ENCODE results near the gene POLDIP3. TPM values are rescaled to one million over a fixed set of nuclear protein-coding genes. Genes with fewer than 3 reads are reported as not detected.
"Not testable (repeated sequence)": the region's sequence is repeated elsewhere in the genome, so short reads cannot be mapped to it uniquely, and the experiment has no call there.

POLDIP3 gene

GRCh38 chr22:42537199-42537831 is 77.4 kb downstream of the POLDIP3 start:
- H3K27ac ChIP-seq (ENCODE audit: low read depth, low read length); H3K23ac ChIP-seq (ENCODE audit: low read length): not testable (repeated sequence)

GRCh38 chr22:42536634-42537033 is 78.0 kb downstream of the POLDIP3 start:
- H3K56ac ChIP-seq (ENCODE audit: low read length); H4K5ac ChIP-seq (ENCODE audit: low read length); H3K4me3 ChIP-seq (ENCODE audit: low read length); H3K36me3 ChIP-seq (ENCODE audit: control insufficient read depth, insufficient read depth, low read length); H3K4me1 ChIP-seq (ENCODE audit: control insufficient read depth, low read depth, low read length); H3K23ac ChIP-seq (ENCODE audit: low read length); H3K4ac ChIP-seq (ENCODE audit: low read depth, low read length); H3K9ac ChIP-seq (ENCODE audit: low read length); H3K27me3 ChIP-seq (ENCODE audit: insufficient read depth, low read length, poor library complexity); H2BK120ac ChIP-seq (ENCODE audit: low read depth, low read length); H3K18ac ChIP-seq (ENCODE audit: low read length); H3K79me2 ChIP-seq (ENCODE audit: control insufficient read depth, insufficient read depth, low read length); H2BK5ac ChIP-seq (ENCODE audit: low read length); H4K8ac ChIP-seq (ENCODE audit: low read depth, low read length); H2BK15ac ChIP-seq (replicated peaks; ENCODE audit: low read depth); H3K79me1 ChIP-seq (ENCODE audit: low read length); DNase-seq; H3K4me2 ChIP-seq (ENCODE audit: low read length); H3K27ac ChIP-seq (ENCODE audit: low read depth, low read length); H2AK5ac ChIP-seq (ENCODE audit: low read length): not testable (repeated sequence)
- no CpG with 5 or more reads among the region's 18 CpGs for WGBS (ENCODE audit: extremely low coverage, insufficient coverage, low lambda C conversion rate)

More at GRCh38 chr22:42537199-42537831, 77.4 kb downstream of the POLDIP3 start:
- not testable (repeated sequence) for H3K4me2 ChIP-seq (ENCODE audit: low read length); H3K9ac ChIP-seq (ENCODE audit: low read length); H3K27me3 ChIP-seq (ENCODE audit: insufficient read depth, low read length, poor library complexity); DNase-seq; H3K56ac ChIP-seq (ENCODE audit: low read length); H3K18ac ChIP-seq (ENCODE audit: low read length); H3K4me3 ChIP-seq (ENCODE audit: low read length); H2AK5ac ChIP-seq (ENCODE audit: low read length); H2BK15ac ChIP-seq (replicated peaks; ENCODE audit: low read depth); H2BK120ac ChIP-seq (ENCODE audit: low read depth, low read length); H4K8ac ChIP-seq (ENCODE audit: low read depth, low read length); H4K5ac ChIP-seq (ENCODE audit: low read length); H3K79me1 ChIP-seq (ENCODE audit: low read length); H3K79me2 ChIP-seq (ENCODE audit: control insufficient read depth, insufficient read depth, low read length); H2BK5ac ChIP-seq (ENCODE audit: low read length); H3K4me1 ChIP-seq (ENCODE audit: control insufficient read depth, low read depth, low read length); H3K4ac ChIP-seq (ENCODE audit: low read depth, low read length); H3K36me3 ChIP-seq (ENCODE audit: control insufficient read depth, insufficient read depth, low read length)
- no CpG with 5 or more reads among the region's 14 CpGs for WGBS (ENCODE audit: extremely low coverage, insufficient coverage, low lambda C conversion rate)

- H3K4ac ChIP-seq (ENCODE audit: low read depth, low read length) = no peak overlapping the region
- H3K4me1 ChIP-seq (ENCODE audit: control insufficient read depth, low read depth, low read length) = no peaks in the 10 kb centered on the region
- no peak overlapping the region for H2AK5ac ChIP-seq (ENCODE audit: low read length)
- no peak overlapping the region for H4K8ac ChIP-seq (ENCODE audit: low read depth, low read length)
- H2BK120ac ChIP-seq (ENCODE audit: low read depth, low read length) = no peak overlapping the region
- no peak overlapping the region for H3K4me2 ChIP-seq (ENCODE audit: low read length)
- no peak overlapping the region for H3K23ac ChIP-seq (ENCODE audit: low read length)
- H4K5ac ChIP-seq (ENCODE audit: low read length) = no peak overlapping the region
- H3K9ac ChIP-seq (ENCODE audit: low read length) = no peak overlapping the region
- no peak overlapping the region for H3K18ac ChIP-seq (ENCODE audit: low read length)
- H3K79me1 ChIP-seq (ENCODE audit: low read length) = no peaks in the 10 kb centered on the region
- H3K4me3 ChIP-seq (ENCODE audit: low read length) = no peak overlapping the region
- H2BK5ac ChIP-seq (ENCODE audit: low read length) = no peak overlapping the region
- no peak for DNase-seq
- no peak overlapping the region for H3K27ac ChIP-seq (ENCODE audit: low read depth, low read length)
- WGBS (ENCODE audit: extremely low coverage, insufficient coverage, low lambda C conversion rate) = no CpG with 5 or more reads among the region's 7 CpGs
- no peak overlapping the region for H2BK15ac ChIP-seq (replicated peaks; ENCODE audit: low read depth)
- H3K27me3 ChIP-seq (ENCODE audit: insufficient read depth, low read length, poor library complexity) = no peaks in the 10 kb centered on the region
- no peaks in the 10 kb centered on the region for H3K79me2 ChIP-seq (ENCODE audit: control insufficient read depth, insufficient read depth, low read length)
- H3K36me3 ChIP-seq (ENCODE audit: control insufficient read depth, insufficient read depth, low read length) = no peaks in the 10 kb centered on the region
- no peak overlapping the region for H3K56ac ChIP-seq (ENCODE audit: low read length)
Measured at GRCh38 chr22:42536166-42536565, 78.5 kb downstream of the POLDIP3 start.

GRCh38 chr22:42535082-42535731 is 79.5 kb downstream of the POLDIP3 start:
- not testable (repeated sequence) for H3K79me1 ChIP-seq (ENCODE audit: low read length); H3K36me3 ChIP-seq (ENCODE audit: control insufficient read depth, insufficient read depth, low read length); H3K4me1 ChIP-seq (ENCODE audit: control insufficient read depth, low read depth, low read length); H3K56ac ChIP-seq (ENCODE audit: low read length); H3K27me3 ChIP-seq (ENCODE audit: insufficient read depth, low read length, poor library complexity); H2BK120ac ChIP-seq (ENCODE audit: low read depth, low read length); H3K79me2 ChIP-seq (ENCODE audit: control insufficient read depth, insufficient read depth, low read length); H3K4me2 ChIP-seq (ENCODE audit: low read length); H3K9ac ChIP-seq (ENCODE audit: low read length); H2BK5ac ChIP-seq (ENCODE audit: low read length); H3K27ac ChIP-seq (ENCODE audit: low read depth, low read length); H2AK5ac ChIP-seq (ENCODE audit: low read length); DNase-seq; H3K23ac ChIP-seq (ENCODE audit: low read length); H4K5ac ChIP-seq (ENCODE audit: low read length); H2BK15ac ChIP-seq (replicated peaks; ENCODE audit: low read depth); H4K8ac ChIP-seq (ENCODE audit: low read depth, low read length); H3K4ac ChIP-seq (ENCODE audit: low read depth, low read length); H3K18ac ChIP-seq (ENCODE audit: low read length); H3K4me3 ChIP-seq (ENCODE audit: low read length)
- no CpG with 5 or more reads among the region's 14 CpGs for WGBS (ENCODE audit: extremely low coverage, insufficient coverage, low lambda C conversion rate)

Small RNA genes within 50 kb of the gene (small RNA-seq; reads per million reads assigned to genes)
- not detected for gene RN7SKP80 (ENCODE audit: insufficient read depth)
- gene RNU6-513P (ENCODE audit: insufficient read depth) = not detected

Data from mesendoderm (in vitro differentiated cells).